Natural killer cell treated with Interleukin-12 subunit alpha and Interleukin-12 subunit beta and Interleukin-15 and Interleukin-18, amount 100 ng/mL, for 72 hours (primary cell): ENCODE results near the gene COIL. TPM values are rescaled to one million over a fixed set of nuclear protein-coding genes. Genes with fewer than 3 reads are reported as not detected.

Experiments used
- ATAC-seq, 2 donors: fragments of 150-1000 bp; cut with Tn5 transposase in 1 of 2; sonication (Bioruptor Pico), chemical (Tn5 transposase) in 1 of 2; 2 replicates each; pipeline ENCODE4 v1.10.0; 2021
- DNase-seq: peaks from one replicate; pipeline ENCODE4 v3.0.0; 2022; ENCODE audit warnings: low spot score
- H3K27ac Mint-ChIP-seq, 2 donors: 1 replicate in 1 of 2; 2 replicates in 1 of 2; pipeline ENCODE4 v1.8.0; 2022; ENCODE audit warnings: mixed read lengths in 2 of 2, mild to moderate bottlenecking in 1 of 2, moderate library complexity in 1 of 2
- H3K27me3 Mint-ChIP-seq, 2 donors: 1 replicate in 1 of 2; 2 replicates in 1 of 2; pipeline ENCODE4 v1.8.0; 2022; ENCODE audit warnings: mixed read lengths in 2 of 2
- H3K36me3 Mint-ChIP-seq: one replicate; pipeline ENCODE4 v1.8.0; 2022; ENCODE audit warnings: mixed read lengths
- H3K4me1 Mint-ChIP-seq, 2 donors: 1 replicate in 1 of 2; 2 replicates in 1 of 2; pipeline ENCODE4 v1.8.0; 2022; ENCODE audit warnings: low read depth in 2 of 2, mixed read lengths in 2 of 2, mild to moderate bottlenecking in 1 of 2
- H3K4me3 Mint-ChIP-seq: one replicate; pipeline ENCODE4 v1.8.0; 2022; ENCODE audit warnings: mixed read lengths
- H3K9me3 Mint-ChIP-seq: 2 replicates; pipeline ENCODE4 v1.8.0; 2022; ENCODE audit warnings: mixed read lengths
- total RNA-seq, 2 donors: library from RNA; stranded (reverse); gene quantifications; one replicate each; pipeline ENCODE4 v1.2.3, GENCODE V29; 2022

COIL gene
- total RNA-seq, 2 donors from 2014 or later, result 18.5 to 18.9 TPM

- H3K27me3 Mint-ChIP-seq, result peaks cover 0 to 7% of the 10 kb centered on the region in 2 donors
- H3K27ac Mint-ChIP-seq, result peak overlapping the region; percentile 87 to 96
- peaks cover 38 to 41% of the 10 kb centered on the region in 2 donors for H3K4me1 Mint-ChIP-seq
- H3K4me3 Mint-ChIP-seq, result no peak overlapping the region
- DNase-seq, result no peak
- peaks cover 8% of the 10 kb centered on the region for H3K9me3 Mint-ChIP-seq
- ATAC-seq, result no peak
- peaks cover 26% of the 10 kb centered on the region for H3K36me3 Mint-ChIP-seq
These were observed 43.1 kb downstream of the COIL start for GRCh38 chr17:56917559-56918296.

- no peak for ATAC-seq
- no peaks in the 10 kb centered on the region for H3K27me3 Mint-ChIP-seq
- DNase-seq, result no peak
- H3K36me3 Mint-ChIP-seq, result peaks cover 23% of the 10 kb centered on the region
- H3K27ac Mint-ChIP-seq, result peak overlapping the region; percentile 87 to 96
- H3K9me3 Mint-ChIP-seq, result peaks cover 6% of the 10 kb centered on the region
- H3K4me3 Mint-ChIP-seq, result peak overlapping the region; percentile 95
- H3K4me1 Mint-ChIP-seq, result peaks cover 57% of the 10 kb centered on the region in 2 donors
These were observed 46.1 kb downstream of the COIL start for GRCh38 chr17:56914581-56915273.

- H3K27ac Mint-ChIP-seq, result peak within 1 kb of the TSS; percentile 87 to 96
- H3K36me3 Mint-ChIP-seq, result peaks cover 20% of the 10 kb centered on the region
- ATAC-seq (peak; percentile 89 to 92), DNase-seq (peak; percentile 85)
- peaks cover 53 to 54% of the 10 kb centered on the region in 2 donors for H3K4me1 Mint-ChIP-seq
- H3K27me3 Mint-ChIP-seq, result no peaks in the 10 kb centered on the region
- H3K4me3 Mint-ChIP-seq, result peak within 1 kb of the TSS; percentile 95
- H3K9me3 Mint-ChIP-seq, result peaks cover 4% of the 10 kb centered on the region
These were observed 46.8 kb downstream of the COIL start, which contains the start of gene TRIM25 for GRCh38 chr17:56913867-56914580. Gene TRIM25 (minus strand): TSS chr17:56914049. CDS start chr17:56913988, 61 bp downstream.

GRCh38 chr17:56913353-56913866 lies 47.4 kb downstream of the COIL start:
- H3K9me3 Mint-ChIP-seq, result peaks cover 4% of the 10 kb centered on the region
- H3K27me3 Mint-ChIP-seq, result no peaks in the 10 kb centered on the region
- H3K27ac Mint-ChIP-seq, result peak overlapping the region; percentile 87 to 96
- ATAC-seq, result peak; percentile 53 to 59
- peaks cover 21% of the 10 kb centered on the region for H3K36me3 Mint-ChIP-seq
- peaks cover 53 to 55% of the 10 kb centered on the region in 2 donors for H3K4me1 Mint-ChIP-seq
- peak overlapping the region; percentile 95 for H3K4me3 Mint-ChIP-seq
- DNase-seq, result no peak

GRCh38 chr17:56913000-56913311 lies 47.9 kb downstream of the COIL start:
- Mint-ChIP-seq H3K9me3 (peaks cover 4% of the 10 kb centered on the region), H3K4me3 (peak overlapping the region; percentile 95), H3K36me3 (peaks cover 24% of the 10 kb centered on the region), H3K27me3 (no peaks in the 10 kb centered on the region), H3K4me1 (peaks cover 58 to 59% of the 10 kb centered on the region in 2 donors), H3K27ac (peak overlapping the region; percentile 87 to 96)
- ATAC-seq (no peak), DNase-seq (no peak)

- DNase-seq, result no peak
- Mint-ChIP-seq H3K27ac (peak overlapping the region; percentile 87 to 96), H3K9me3 (no peaks in the 10 kb centered on the region), H3K36me3 (peaks cover 23% of the 10 kb centered on the region), H3K27me3 (no peaks in the 10 kb centered on the region), H3K4me1 (peaks cover 61 to 64% of the 10 kb centered on the region in 2 donors), H3K4me3 (peak overlapping the region; percentile 95)
- ATAC-seq, result no peak
These were observed 48.5 kb downstream of the COIL start for GRCh38 chr17:56912105-56912999.

GRCh38 chr17:56910509-56911235 lies 50.2 kb downstream of the COIL start:
- H3K27me3 Mint-ChIP-seq, result no peaks in the 10 kb centered on the region
- peaks cover 57% of the 10 kb centered on the region in 2 donors for H3K4me1 Mint-ChIP-seq
- no peak for ATAC-seq
- peak overlapping the region; percentile 45 for H3K4me3 Mint-ChIP-seq
- no peak for DNase-seq
- no peaks in the 10 kb centered on the region for H3K9me3 Mint-ChIP-seq
- peaks cover 27% of the 10 kb centered on the region for H3K36me3 Mint-ChIP-seq
- H3K27ac Mint-ChIP-seq, result peak overlapping the region; percentile 32 to 61

GRCh38 chr17:56909742-56910508 lies 50.9 kb downstream of the COIL start:
- no peaks in the 10 kb centered on the region for H3K27me3 Mint-ChIP-seq
- H3K4me3 Mint-ChIP-seq, result peak overlapping the region; percentile 45
- peaks cover 28% of the 10 kb centered on the region for H3K36me3 Mint-ChIP-seq
- no peak for DNase-seq
- ATAC-seq, result no peak
- peak overlapping the region; percentile 32 to 61 for H3K27ac Mint-ChIP-seq
- peaks cover 50 to 51% of the 10 kb centered on the region in 2 donors for H3K4me1 Mint-ChIP-seq
- no peaks in the 10 kb centered on the region for H3K9me3 Mint-ChIP-seq

- Mint-ChIP-seq H3K4me1 (peaks cover 46 to 55% of the 10 kb centered on the region in 2 donors), H3K36me3 (peaks cover 40% of the 10 kb centered on the region), H3K4me3 (peak overlapping the region; percentile 44), H3K27me3 (no peaks in the 10 kb centered on the region), H3K9me3 (no peaks in the 10 kb centered on the region), H3K27ac (peak overlapping the region; percentile 77 to 84)
- DNase-seq (peak; percentile 77), ATAC-seq (peak; percentile 91 to 96)
These were observed 52.8 kb downstream of the COIL start for GRCh38 chr17:56908001-56908542.

GRCh38 chr17:56903560-56903959 lies 57.3 kb downstream of the COIL start:
- H3K36me3 Mint-ChIP-seq, result peaks cover 45% of the 10 kb centered on the region
- peaks cover 27 to 37% of the 10 kb centered on the region in 2 donors for H3K4me1 Mint-ChIP-seq
- H3K27ac Mint-ChIP-seq, result no peak overlapping the region
- no peaks in the 10 kb centered on the region for H3K9me3 Mint-ChIP-seq
- ATAC-seq (no peak), DNase-seq (no peak)
- H3K27me3 Mint-ChIP-seq, result no peaks in the 10 kb centered on the region
- no peak overlapping the region for H3K4me3 Mint-ChIP-seq

GRCh38 chr17:56902348-56902747 lies 58.5 kb downstream of the COIL start:
- Mint-ChIP-seq H3K27ac (no peak overlapping the region), H3K4me3 (no peak overlapping the region), H3K27me3 (no peaks in the 10 kb centered on the region), H3K36me3 (peaks cover 36% of the 10 kb centered on the region), H3K4me1 (peaks cover 24 to 25% of the 10 kb centered on the region in 2 donors), H3K9me3 (no peaks in the 10 kb centered on the region)
- no peak for ATAC-seq
- no peak for DNase-seq
